Keratinocyte (primary cell): ENCODE results near the gene GLIS2.

Source experiments
- EZH2 ChIP-seq: IDR thresholded peaks from one replicate; pipeline ENCODE4 v1.6.1; 2012; ENCODE audit warnings: inconsistent platforms, mild to moderate bottlenecking, low read length, moderate library complexity
- TF ChIP-seq, protein P1 (sequence below), 3 experiments: IDR thresholded peaks in 1 of 3; conservative IDR thresholded peaks in 1 of 3; optimal IDR thresholded peaks in 1 of 3; 2 replicates in 2 of 3; 3 replicates in 1 of 3; pipeline versions ENCODE3 to v1.5.1; 2011; ENCODE audit warnings: low read length in 3 of 3, mild to moderate bottlenecking in 3 of 3, moderate library complexity in 2 of 3, control low read depth in 1 of 3, inconsistent platforms in 1 of 3; ENCODE audit not compliant: insufficient read depth in 2 of 3; ENCODE audit errors: extremely low read depth in 1 of 3

DNA sequence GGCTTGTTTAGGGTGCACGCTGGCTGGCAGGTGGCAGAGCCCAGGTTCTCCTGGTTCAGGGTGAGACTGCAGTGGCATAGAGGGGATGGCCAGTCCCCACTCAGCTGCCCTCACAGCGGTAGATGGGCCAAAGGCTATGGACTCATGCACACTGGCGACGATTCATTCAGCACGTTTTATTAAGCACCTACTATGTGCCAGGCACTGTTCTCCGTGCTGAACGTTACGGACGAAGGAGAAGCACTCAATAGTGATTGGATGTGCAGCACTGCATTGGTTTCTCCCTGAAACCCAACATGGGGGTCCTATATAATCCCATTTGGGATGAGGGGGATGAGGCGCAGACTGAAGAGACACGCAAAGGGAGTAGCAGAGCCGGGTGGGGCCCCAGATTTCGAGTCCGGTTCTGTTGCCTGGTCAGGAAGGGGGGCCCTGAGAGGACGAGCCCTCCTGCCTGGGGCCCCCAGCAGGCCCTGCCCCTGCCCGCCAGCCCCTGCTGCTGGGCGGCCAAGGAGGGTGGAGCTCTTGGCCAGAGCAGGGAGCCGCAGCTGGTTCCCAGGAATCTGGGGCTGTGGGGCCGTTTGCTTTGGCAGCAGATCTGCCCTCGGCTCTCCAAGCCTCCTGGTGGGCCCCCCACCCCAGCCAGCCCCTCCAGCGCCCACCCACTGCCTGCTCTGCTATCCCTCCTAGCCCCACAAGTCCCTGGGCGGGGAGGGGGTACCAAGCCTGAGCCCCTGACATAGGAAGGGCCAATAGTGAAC, 8.8 kb downstream of the GLIS2 start:
- TF ChIP-seq, protein P1, sequence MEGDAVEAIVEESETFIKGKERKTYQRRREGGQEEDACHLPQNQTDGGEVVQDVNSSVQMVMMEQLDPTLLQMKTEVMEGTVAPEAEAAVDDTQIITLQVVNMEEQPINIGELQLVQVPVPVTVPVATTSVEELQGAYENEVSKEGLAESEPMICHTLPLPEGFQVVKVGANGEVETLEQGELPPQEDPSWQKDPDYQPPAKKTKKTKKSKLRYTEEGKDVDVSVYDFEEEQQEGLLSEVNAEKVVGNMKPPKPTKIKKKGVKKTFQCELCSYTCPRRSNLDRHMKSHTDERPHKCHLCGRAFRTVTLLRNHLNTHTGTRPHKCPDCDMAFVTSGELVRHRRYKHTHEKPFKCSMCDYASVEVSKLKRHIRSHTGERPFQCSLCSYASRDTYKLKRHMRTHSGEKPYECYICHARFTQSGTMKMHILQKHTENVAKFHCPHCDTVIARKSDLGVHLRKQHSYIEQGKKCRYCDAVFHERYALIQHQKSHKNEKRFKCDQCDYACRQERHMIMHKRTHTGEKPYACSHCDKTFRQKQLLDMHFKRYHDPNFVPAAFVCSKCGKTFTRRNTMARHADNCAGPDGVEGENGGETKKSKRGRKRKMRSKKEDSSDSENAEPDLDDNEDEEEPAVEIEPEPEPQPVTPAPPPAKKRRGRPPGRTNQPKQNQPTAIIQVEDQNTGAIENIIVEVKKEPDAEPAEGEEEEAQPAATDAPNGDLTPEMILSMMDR (optimal IDR thresholded peaks at IDR 0.05 in 1 of 3, IDR thresholded peaks at IDR 0.05 in 1 of 3, conservative IDR thresholded peaks at IDR 0.05 in 1 of 3; ENCODE audit: extremely low read depth in 1 of 3, insufficient read depth in 2 of 3, low read length in 3 of 3) = no peak
- no peak for TF ChIP-seq EZH2
